Stimulated activated CD4-positive, alpha-beta T cell treated with anti-CD3 and anti-CD28 coated beads, Interleukin-15, amount 100 ng/mL, for 48 hours (primary cell): ENCODE results near the gene BBS4.

Experiments
- DNase-seq, 2 donors: peaks; one replicate each; pipeline ENCODE4 v3.0.0-alpha.2; 2020; ENCODE audit warnings: low read depth in 2 of 2

The BBS4 gene

GRCh38 chr15:72760590-72761260, 74.7 kb downstream of the BBS4 start:
- no peak for DNase-seq

- no peak for DNase-seq
Measured at GRCh38 chr15:72764656-72765055, 78.6 kb downstream of the BBS4 start.

DNA sequence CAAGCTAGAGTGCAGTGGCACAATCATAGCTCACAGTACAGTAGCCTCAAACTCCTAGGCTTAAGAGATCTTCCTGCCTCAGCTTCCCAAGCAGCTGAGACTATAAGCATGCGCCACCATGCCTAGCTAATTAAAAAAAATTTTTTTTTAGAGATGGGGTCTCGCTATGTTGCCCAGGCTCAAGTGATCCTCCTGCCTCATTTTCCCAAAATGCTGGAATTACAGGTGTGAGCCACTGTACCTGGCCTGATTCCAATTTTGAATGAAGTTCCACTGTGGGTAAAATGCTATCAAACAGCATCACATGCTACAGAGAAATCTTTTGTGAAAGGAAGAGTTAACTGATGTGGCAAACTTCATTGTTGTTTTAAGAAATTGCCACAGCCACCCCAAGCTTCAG, 80.0 kb downstream of the BBS4 start:
- no peak for DNase-seq

DNA sequence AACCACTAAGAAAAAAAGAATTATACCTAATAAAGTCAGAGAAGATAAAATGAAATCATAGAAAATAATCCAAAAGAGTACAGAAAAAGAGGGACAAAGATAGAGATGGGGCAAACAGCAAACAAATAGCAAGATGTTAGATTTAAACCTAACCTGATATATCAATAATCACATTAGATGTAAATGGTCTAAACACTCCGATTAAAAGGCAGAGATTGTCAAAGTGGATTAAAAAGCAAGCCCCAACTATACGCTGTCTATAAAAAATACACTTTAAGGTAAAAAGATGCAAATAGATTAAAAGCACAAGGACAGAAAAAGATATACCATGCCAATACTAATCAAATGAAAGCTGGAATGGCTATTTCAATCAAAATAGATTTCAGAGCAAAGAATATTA, 80.8 kb downstream of the BBS4 start:
- DNase-seq, result no peak

GRCh38 chr15:72770673-72771328, 84.8 kb downstream of the BBS4 start:
- DNase-seq, result no peak

DNA sequence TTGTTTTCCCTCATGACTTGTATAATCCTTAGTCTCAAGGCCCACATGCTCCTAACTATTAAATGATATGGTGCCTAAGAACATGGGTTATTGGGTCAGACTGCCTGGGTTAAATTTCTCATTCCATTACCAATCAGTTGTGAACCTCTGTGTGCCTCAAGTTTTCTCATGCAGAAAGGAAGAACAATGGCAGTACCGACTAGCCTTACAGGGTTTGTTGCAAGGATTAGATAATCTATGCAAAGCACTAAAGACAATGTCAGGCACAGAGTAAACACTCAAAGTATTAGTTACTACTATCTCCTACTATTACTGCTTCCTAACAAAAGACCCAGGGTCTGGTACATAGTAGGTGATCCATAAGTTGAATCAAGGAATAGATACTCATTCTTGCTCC, 85.3 kb downstream of the BBS4 start:
- no peak for DNase-seq

GRCh38 chr15:72774696-72775383, 88.8 kb downstream of the BBS4 start:
- DNase-seq, result no peak

- DNase-seq, result no peak
Measured at GRCh38 chr15:72778796-72779195, 92.8 kb downstream of the BBS4 start.

- DNase-seq, result no peak
Measured at GRCh38 chr15:72781631-72782030, 95.6 kb downstream of the BBS4 start.

DNA sequence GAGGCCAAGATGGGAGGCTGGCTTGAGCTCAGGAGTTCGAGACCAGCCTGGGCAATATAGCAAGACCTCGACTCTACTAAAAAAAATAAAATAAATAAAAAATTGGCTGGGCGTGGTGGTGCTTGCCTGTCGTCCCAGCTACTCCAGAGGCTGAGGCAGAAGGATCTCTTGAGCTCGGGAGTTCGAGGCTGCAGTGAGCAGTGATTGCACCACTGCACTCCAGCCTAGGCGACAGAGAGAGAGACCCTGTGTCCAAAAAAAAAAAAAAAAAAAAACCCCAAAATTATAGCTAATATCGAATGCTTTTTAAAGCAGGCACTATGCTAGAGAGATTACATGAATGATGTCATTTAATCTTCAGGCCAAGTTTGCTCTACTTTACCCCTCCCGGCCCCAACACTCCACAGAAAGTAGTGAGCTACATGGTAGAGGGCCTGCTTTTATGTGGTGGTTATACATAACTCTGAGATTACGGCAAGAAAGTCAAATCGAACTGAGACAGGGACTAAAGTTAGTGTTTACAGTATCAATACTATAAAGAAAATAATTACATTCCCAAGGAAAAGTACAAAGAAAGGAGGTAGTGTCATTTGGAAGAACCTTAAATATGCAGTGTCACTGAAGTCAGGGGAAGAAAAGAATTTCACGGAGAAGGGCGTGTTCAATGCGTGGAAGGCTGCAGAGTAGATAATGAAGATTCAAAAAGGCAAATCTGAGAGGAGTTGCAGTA, 96.4 kb downstream of the BBS4 start:
- no peak for DNase-seq

DNA sequence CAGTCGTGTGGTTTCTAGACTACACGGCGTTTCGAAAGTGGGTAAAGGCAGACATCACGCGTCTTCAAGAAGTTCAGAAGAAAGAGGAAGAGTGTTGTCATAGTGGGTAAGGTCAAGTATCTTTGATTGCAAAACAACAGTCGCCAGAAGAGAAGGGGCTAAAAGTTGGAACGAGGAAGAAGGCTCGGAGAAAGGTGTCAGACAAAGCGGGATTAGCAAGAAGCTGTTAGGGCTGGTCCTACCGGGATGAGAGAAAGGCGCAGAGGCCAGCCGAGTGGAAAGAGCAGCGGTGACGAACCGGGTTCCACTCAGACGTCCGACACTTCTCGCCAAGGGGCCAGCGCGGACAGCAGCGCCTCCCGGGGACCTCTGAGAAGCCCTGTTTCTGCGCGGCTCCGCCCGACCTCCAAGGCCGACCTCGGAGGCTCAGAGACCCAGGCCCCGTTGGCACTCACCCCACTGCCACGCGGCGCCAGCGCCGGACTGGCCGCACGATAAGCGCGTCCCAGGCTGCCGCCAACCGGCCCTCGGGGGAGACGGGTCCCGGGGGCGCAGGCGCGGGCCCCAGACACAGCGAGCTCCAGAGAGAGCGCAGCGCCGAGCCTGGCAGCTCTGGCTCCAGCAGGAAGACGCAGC, 97.1 kb downstream of the BBS4 start:
- DNase-seq, result peak in 1 of 2 donors; percentile 25

- peak; percentile 81 to 85 for DNase-seq
Measured at GRCh38 chr15:72783640-72784455, 97.8 kb downstream of the BBS4 start, which contains the start of gene ADPGK. TSS of gene ADPGK (minus strand) at chr15:72783758. CDS start at chr15:72783691, 67 bp downstream.

GRCh38 chr15:72784456-72784876, 98.5 kb downstream of the BBS4 start:
- no peak for DNase-seq

- DNase-seq, result peak in 1 of 2 donors; percentile 46
Measured at GRCh38 chr15:72785432-72785831, 99.4 kb downstream of the BBS4 start.

DNA sequence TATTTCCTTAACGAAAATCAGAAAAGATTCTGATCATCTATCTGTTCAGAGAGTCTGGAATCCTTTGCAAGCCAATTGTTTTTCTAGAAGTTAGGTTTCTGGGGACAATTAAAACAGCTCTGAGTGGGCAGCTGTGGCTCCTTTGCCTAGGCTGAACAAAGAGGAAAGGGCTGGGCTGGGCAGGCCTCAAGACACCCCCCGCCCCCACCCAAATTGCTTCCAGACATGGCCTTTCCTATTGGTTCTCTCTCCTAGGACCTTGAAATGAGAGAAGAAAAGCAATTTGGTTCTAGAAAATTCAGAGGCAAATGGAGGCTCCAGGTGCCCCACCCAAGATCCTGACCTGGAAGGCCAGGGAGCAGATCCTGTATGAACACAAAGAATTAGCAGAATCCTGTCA, 99.8 kb downstream of the BBS4 start:
- DNase-seq, result no peak

DNA sequence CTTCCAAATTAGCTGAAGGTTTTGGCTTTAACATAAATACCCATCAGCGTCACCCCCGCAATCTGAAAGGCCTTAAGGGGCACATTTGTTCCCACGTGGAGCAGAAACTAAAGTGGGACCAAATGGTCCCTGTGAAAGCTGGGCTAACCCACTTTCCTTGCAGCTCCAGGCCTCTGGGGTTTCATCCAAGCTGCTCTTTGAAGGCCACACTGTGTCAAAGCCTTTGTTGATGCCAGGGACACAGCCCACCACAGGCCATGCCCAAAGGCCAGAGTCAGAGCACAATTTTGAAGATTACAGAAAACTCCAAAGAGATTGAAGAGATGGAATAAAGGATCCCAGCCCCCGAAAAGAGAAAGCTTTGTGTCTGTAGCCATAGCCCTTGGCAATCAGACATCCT, 100.2 kb downstream of the BBS4 start:
- no peak for DNase-seq

GRCh38 chr15:72786676-72787345, 100.8 kb downstream of the BBS4 start:
- DNase-seq, result no peak

- no peak for DNase-seq
Measured at GRCh38 chr15:72787526-72787925, 101.5 kb downstream of the BBS4 start.
